ACC112 (cell line): Measurements from ENCODE around the gene KCNK4.

Source experiments
- H2AFZ ChIP-seq: fragments of 200-600 bp; sonication (generic); one replicate; pipeline ENCODE4 v1.6.0; 2017; ENCODE audit warnings: antibody characterized with exemption, low read length; ENCODE audit not compliant: unreplicated experiment
- H3K27ac ChIP-seq: fragments of 200-600 bp; sonication (generic); 2 replicates; pipeline ENCODE4 v1.5.1; 2014; ENCODE audit warnings: low read depth, mild to moderate bottlenecking, antibody characterized with exemption, low read length, moderate library complexity
- H3K27me3 ChIP-seq: fragments of 200-600 bp; sonication (generic); 2 replicates; pipeline ENCODE4 v1.6.1; 2014; ENCODE audit warnings: mild to moderate bottlenecking, antibody characterized with exemption, low read length, moderate library complexity, mixed read lengths; ENCODE audit not compliant: insufficient read depth
- H3K36me3 ChIP-seq: fragments of 200-600 bp; sonication (generic); 2 replicates; pipeline ENCODE4 v1.6.1; 2016; ENCODE audit warnings: mild to moderate bottlenecking, antibody characterized with exemption, low read length, moderate library complexity, mixed read lengths; ENCODE audit not compliant: insufficient read depth
- H3K4me1 ChIP-seq: fragments of 200-600 bp; sonication (generic); one replicate; pipeline ENCODE4 v1.6.1; 2016; ENCODE audit warnings: low read length, mixed read lengths; ENCODE audit not compliant: insufficient read depth, unreplicated experiment, control insufficient read depth
- H3K4me3 ChIP-seq: fragments of 200-600 bp; sonication (generic); 2 replicates; pipeline ENCODE4 v1.5.1; 2014; ENCODE audit warnings: mild to moderate bottlenecking, low read depth, low read length
- H3K79me2 ChIP-seq: fragments of 200-600 bp; sonication (generic); one replicate; pipeline ENCODE4 v1.6.0; 2016; ENCODE audit warnings: low read length; ENCODE audit not compliant: control insufficient read depth, unreplicated experiment, insufficient read depth

KCNK4 gene

GRCh38 chr11:64263021-64263946 is 27.8 kb upstream of the KCNK4 start:
- H3K36me3 ChIP-seq: peaks cover 18% of the 10 kb centered on the region
- peaks cover 19% of the 10 kb centered on the region for H3K4me1 ChIP-seq
- no peak overlapping the region for H3K27ac ChIP-seq

GRCh38 chr11:64263947-64264317 is 27.2 kb upstream of the KCNK4 start:
- Histone ChIP-seq H3K36me3 (peaks cover 18% of the 10 kb centered on the region), H3K27ac (no peak overlapping the region), H3K27me3 (no peaks in the 10 kb centered on the region), H3K79me2 (no peaks in the 10 kb centered on the region), H3K4me3 (no peak overlapping the region), H3K4me1 (peaks cover 26% of the 10 kb centered on the region), H2AFZ (no peak overlapping the region)

More at GRCh38 chr11:64263021-64263946, 27.8 kb upstream of the KCNK4 start:
- H2AFZ ChIP-seq: no peak overlapping the region
- no peaks in the 10 kb centered on the region for H3K27me3 ChIP-seq
- H3K79me2 ChIP-seq: no peaks in the 10 kb centered on the region
- H3K4me3 ChIP-seq: no peak overlapping the region

DNA sequence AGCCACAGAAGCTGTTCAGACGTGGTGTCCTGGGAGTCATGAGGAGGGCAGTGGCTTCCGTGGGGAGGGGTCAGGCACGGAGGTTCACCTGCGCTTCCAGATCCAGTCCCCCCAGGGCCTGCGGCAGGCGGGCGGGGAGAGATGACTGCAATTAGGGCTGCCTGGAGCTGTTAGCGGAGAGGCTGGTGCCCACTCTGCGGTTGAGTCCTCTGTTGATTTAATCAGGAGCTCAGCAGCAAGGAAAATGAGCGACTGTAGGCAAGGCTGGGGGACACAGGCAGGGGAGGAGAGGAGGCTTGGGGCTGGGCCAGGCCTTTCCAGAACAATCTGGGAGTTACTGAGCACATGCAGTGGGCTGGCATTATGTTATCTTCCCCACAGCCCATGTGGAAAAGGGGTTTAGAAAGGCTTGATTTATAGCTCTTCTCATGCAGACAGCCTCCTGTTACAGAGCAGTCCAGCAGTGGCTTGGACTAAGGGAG is 26.7 kb upstream of the KCNK4 start:
- H3K27ac ChIP-seq: no peak overlapping the region
- H3K4me3 ChIP-seq: no peak overlapping the region
- no peaks in the 10 kb centered on the region for H3K27me3 ChIP-seq
- peaks cover 16% of the 10 kb centered on the region for H3K36me3 ChIP-seq
- H2AFZ ChIP-seq: no peak overlapping the region
- peaks cover 29% of the 10 kb centered on the region for H3K4me1 ChIP-seq
- H3K79me2 ChIP-seq: no peaks in the 10 kb centered on the region

GRCh38 chr11:64265176-64266160 is 25.6 kb upstream of the KCNK4 start:
- no peaks in the 10 kb centered on the region for H3K79me2 ChIP-seq
- no peak overlapping the region for H2AFZ ChIP-seq
- H3K4me1 ChIP-seq: peaks cover 29% of the 10 kb centered on the region
- peaks cover 8% of the 10 kb centered on the region; the same call in 1 of the 2 replicates for H3K36me3 ChIP-seq
- H3K27me3 ChIP-seq: no peaks in the 10 kb centered on the region
- H3K27ac ChIP-seq: no peak overlapping the region
- no peak overlapping the region for H3K4me3 ChIP-seq

DNA sequence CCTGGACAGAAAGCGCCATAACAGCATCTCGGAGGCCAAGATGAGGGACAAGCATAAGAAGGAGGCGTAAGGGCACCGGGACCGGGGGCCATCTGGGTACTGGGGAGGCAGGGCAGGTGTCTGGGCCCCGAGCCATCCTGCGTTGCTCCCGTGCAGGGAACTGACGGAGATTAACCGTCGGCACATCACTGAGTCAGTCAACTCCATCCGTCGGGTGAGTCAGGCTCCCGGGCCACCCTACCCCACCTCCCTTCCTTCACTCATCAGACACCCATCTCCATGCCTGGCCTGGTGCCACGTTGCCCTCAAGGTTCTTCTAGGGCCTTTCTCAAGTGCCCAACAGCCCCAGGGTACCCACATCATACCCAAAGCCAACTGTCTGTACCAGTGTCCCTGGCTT is 24.8 kb upstream of the KCNK4 start:
- Histone ChIP-seq H3K4me3 (no peak overlapping the region), H3K36me3 (peaks cover 8% of the 10 kb centered on the region; the same call in 1 of the 2 replicates), H3K27me3 (no peaks in the 10 kb centered on the region), H3K79me2 (no peaks in the 10 kb centered on the region), H2AFZ (no peak overlapping the region), H3K4me1 (peaks cover 29% of the 10 kb centered on the region), H3K27ac (no peak overlapping the region)

DNA sequence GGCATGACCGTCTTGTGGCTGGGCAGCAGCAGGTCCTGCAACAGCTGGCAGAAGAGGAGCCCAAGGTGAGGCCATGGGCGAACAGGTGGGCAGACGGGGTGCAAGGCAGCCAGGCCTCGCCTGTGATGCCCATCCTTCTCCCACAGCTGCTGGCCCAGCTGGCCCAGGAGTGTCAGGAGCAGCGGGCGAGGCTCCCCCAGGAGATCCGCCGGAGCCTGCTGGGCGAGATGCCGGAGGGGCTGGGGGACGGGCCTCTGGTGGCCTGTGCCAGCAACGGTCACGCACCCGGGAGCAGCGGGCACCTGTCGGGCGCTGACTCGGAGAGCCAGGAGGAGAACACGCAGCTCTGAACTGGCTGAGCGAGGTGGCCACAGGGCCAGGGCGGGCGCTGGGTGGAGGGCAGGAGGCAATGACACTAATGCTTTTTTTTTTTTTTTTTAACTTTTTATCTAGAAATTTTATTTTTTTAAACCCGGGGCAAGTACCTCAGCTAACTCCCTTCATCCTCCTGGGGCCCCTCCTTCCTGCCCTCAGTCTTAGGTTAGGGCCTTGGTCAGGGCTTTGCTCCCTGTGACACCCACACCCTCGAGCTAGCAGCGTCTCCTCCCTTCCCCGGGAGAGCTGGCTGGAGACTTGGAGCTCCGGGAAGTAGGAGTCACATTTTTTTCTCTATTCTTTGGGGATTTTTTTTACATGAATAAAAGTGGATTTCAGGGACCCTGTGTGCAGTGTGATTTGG is 23.7 kb upstream of the KCNK4 start:
- no peaks in the 10 kb centered on the region for H3K27me3 ChIP-seq
- H2AFZ ChIP-seq: no peak overlapping the region
- no peaks in the 10 kb centered on the region; the same call in 1 of the 2 replicates for H3K36me3 ChIP-seq
- no peak overlapping the region for H3K27ac ChIP-seq
- H3K4me1 ChIP-seq: peaks cover 33% of the 10 kb centered on the region
- peaks cover 4% of the 10 kb centered on the region for H3K79me2 ChIP-seq
- no peak overlapping the region for H3K4me3 ChIP-seq

GRCh38 chr11:64268025-64268892 is 22.8 kb upstream of the KCNK4 start:
- Histone ChIP-seq H3K79me2 (peaks cover 6% of the 10 kb centered on the region), H3K27me3 (no peaks in the 10 kb centered on the region), H3K4me3 (peak overlapping the region; percentile 86), H3K4me1 (peaks cover 26% of the 10 kb centered on the region), H2AFZ (no peak overlapping the region), H3K27ac (peak overlapping the region; percentile 91), H3K36me3 (no peaks in the 10 kb centered on the region)

DNA sequence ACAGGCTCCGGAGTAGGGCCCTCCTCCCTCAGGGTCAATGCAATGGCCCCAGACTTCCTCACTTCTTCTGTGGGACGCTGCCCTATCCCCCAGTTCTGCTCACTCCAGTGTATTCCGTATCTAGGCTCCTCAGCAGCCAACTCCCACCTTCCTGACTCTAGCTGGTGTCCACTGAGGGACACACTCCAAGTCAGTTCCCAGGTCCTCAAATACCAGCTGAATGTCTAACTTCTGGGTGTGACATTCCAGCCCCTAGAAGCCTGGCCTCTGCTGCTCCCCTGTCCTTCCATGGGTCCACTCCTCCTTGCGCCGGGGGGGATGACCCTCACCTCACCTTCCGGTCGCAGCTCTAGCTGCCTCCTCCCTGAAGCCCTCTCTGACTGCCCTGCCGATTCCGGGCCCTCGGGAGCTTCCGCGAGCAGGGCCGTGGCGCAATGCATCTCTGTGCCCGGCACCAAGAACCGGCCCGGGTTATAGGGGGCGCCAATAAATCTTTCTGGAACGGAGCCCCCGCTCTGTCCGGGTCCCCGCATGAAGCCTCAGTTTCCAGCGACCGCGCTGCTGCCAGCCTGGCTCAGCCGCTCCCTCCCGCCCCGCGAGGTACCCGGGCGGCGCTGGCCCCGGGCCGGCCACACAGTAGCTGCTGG is 22.1 kb upstream of the KCNK4 start:
- Histone ChIP-seq H3K36me3 (no peaks in the 10 kb centered on the region), H2AFZ (peak overlapping the region; percentile 51), H3K27me3 (no peaks in the 10 kb centered on the region), H3K27ac (peak overlapping the region; percentile 91), H3K79me2 (peaks cover 6% of the 10 kb centered on the region), H3K4me1 (peaks cover 23% of the 10 kb centered on the region), H3K4me3 (peak overlapping the region; percentile 86)

DNA sequence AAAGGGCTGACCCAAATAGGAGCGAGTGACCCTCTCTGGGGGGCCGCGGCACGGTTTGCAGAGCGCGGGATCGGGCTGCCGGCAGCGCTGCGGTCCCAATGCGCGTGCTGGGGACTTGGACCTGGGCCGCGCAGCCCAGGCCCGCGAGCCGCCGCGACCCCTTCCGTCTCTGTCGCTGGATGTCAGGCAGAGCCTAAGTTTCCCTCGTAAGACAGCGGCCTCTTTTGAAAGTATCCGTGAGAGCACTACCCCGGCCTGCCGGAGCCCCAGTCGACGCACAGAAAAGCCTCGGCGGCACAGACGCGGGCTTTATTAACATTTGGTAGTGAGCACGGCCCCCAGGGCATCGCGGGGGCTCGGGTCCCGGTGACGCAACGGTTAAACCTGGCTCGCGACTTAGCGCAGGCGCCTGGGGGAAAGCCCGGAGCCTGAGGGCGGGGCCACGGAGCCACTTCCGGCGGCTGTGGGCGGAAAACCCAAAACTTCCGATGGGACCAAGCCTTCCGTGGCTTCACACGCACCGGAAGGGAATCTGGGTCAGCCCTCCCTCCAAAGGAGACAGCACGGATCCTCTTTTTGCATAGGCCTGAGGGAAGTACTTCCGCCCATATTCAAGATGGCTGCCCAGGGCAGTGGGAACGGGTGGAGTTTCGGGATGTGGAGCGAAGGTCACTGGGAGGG is 21.4 kb upstream of the KCNK4 start:
- H3K4me1 ChIP-seq: peaks cover 23% of the 10 kb centered on the region
- peaks cover 6% of the 10 kb centered on the region for H3K79me2 ChIP-seq
- peak overlapping the region; percentile 91 for H3K27ac ChIP-seq
- no peaks in the 10 kb centered on the region for H3K27me3 ChIP-seq
- peak overlapping the region; percentile 86 for H3K4me3 ChIP-seq
- peak overlapping the region; percentile 51 for H2AFZ ChIP-seq
- H3K36me3 ChIP-seq: no peaks in the 10 kb centered on the region
